SU-DHL-6 (cell line): ENCODE data around the gene TEX19.

ENCODE experiments used
- H2AFZ ChIP-seq: fragments of 200-600 bp; sonication (generic); 2 replicates; pipeline ENCODE4 v1.6.1; 2014; ENCODE audit warnings: low read depth, mild to moderate bottlenecking, moderate library complexity, mixed read lengths, antibody characterized with exemption, low read length; ENCODE audit not compliant: severe bottlenecking
- H3F3A ChIP-seq: fragments of 200-600 bp; shearing (Covaris generic); 2 replicates; pipeline ENCODE4 v1.6.0; 2016; ENCODE audit warnings: antibody characterized with exemption, mild to moderate bottlenecking; ENCODE audit not compliant: insufficient read depth
- H3K27ac ChIP-seq: fragments of 200-600 bp; sonication (generic); 2 replicates; pipeline ENCODE4 v1.5.1; 2016; ENCODE audit warnings: low read depth, mild to moderate bottlenecking, low read length, moderate library complexity, mixed read lengths
- H3K27me3 ChIP-seq: fragments of 200-600 bp; sonication (generic), shearing (Covaris generic); 2 replicates; pipeline ENCODE4 v1.6.0; 2014; ENCODE audit warnings: mild to moderate bottlenecking, low read length
- H3K36me3 ChIP-seq: fragments of 200-600 bp; sonication (generic); 2 replicates; pipeline ENCODE4 v1.6.1; 2014; ENCODE audit warnings: mild to moderate bottlenecking, low read length, mixed read lengths
- H3K4me2 ChIP-seq: fragments of 300-600, 200-600 bp; shearing (Covaris generic), sonication (generic); 2 replicates; pipeline ENCODE4 v1.6.0; 2014; ENCODE audit warnings: low read length, low read depth, mild to moderate bottlenecking; ENCODE audit not compliant: poor library complexity, severe bottlenecking
- H3K4me3 ChIP-seq: fragments of 200-600 bp; sonication (generic); 2 replicates; pipeline ENCODE4 v1.5.1; 2014; ENCODE audit warnings: antibody characterized with exemption, low read length, mild to moderate bottlenecking, mixed read lengths; ENCODE audit not compliant: insufficient read depth, poor library complexity, severe bottlenecking
- H3K79me2 ChIP-seq: fragments of 200-600 bp; sonication (generic); 2 replicates; pipeline ENCODE4 v1.6.1; 2014; ENCODE audit warnings: mild to moderate bottlenecking, low read length, moderate library complexity; ENCODE audit not compliant: insufficient read depth
- H3K9ac ChIP-seq: fragments of 200-600 bp; sonication (generic); 2 replicates; pipeline ENCODE4 v1.7.0; 2014; ENCODE audit warnings: mild to moderate bottlenecking, low read length
- H3K9me2 ChIP-seq: fragments of 200-600 bp; sonication (generic); replicated peaks from 2 replicates; pipeline ENCODE4 v1.6.1; 2014; ENCODE audit warnings: low read length; ENCODE audit not compliant: insufficient read depth
- H3K9me3 ChIP-seq: fragments of 200-600 bp; sonication (generic); 2 replicates; pipeline ENCODE4 v1.6.1; 2014; ENCODE audit warnings: low read length, mixed read lengths; ENCODE audit not compliant: insufficient read depth
- H4K20me1 ChIP-seq: fragments of 200-600 bp; sonication (generic); 2 replicates; pipeline ENCODE4 v1.6.1; 2014; ENCODE audit warnings: low read depth, mild to moderate bottlenecking, antibody characterized with exemption, low read length, moderate library complexity, mixed read lengths
- EZH2phosphoT487 ChIP-seq: fragments of 200-600 bp; sonication (generic), shearing (Covaris generic); conservative IDR thresholded peaks from 2 replicates; pipeline ENCODE4 v1.6.1; 2018; ENCODE audit warnings: mild to moderate bottlenecking, antibody characterized with exemption, low read length, moderate library complexity, mixed read lengths
- TF ChIP-seq, protein P1 (sequence below): fragments of 200-600 bp; sonication (generic); IDR thresholded peaks from one replicate; pipeline ENCODE4 v1.5.1; 2017; ENCODE audit warnings: antibody characterized with exemption, mild to moderate bottlenecking, low read length, moderate library complexity; ENCODE audit not compliant: insufficient read depth, poor library complexity, severe bottlenecking

TEX19 gene

DNA sequence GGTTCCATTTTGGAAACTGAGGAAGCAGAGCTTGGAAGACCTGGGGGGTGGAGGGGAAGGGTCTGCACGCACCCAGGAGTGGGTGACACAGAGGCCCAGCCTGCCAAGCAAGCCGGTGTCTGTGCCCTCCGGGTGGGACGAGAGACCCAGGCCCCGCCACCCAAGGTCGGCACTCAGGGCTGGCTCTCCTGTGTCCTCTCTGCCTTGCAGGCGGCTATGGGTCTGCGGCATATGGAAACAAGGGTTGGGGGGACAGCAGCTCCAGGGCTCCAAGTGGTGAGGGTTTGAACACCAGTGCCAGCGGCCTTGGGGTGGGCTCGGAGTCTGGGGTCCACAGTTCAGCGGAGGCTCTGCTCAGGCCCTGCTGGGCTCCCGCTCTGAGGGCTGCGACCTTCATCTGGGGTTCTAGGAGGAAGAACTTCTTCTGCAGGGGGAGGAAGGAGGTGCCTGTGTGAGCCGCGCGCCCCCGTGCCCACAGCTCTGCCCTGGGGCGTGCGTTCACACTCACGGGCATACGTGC lies 37.0 kb upstream of the TEX19 start:
- Histone ChIP-seq H2AFZ (no peak overlapping the region), H3K9me3 (no peaks in the 10 kb centered on the region), H3K9me2 (no peaks in the 10 kb centered on the region), H3K36me3 (no peaks in the 10 kb centered on the region), H3K9ac (no peak overlapping the region), H3F3A (no peaks in the 10 kb centered on the region), H3K27me3 (no peaks in the 10 kb centered on the region), H4K20me1 (no peaks in the 10 kb centered on the region), H3K79me2 (no peaks in the 10 kb centered on the region), H3K4me2 (no peak overlapping the region), H3K4me3 (no peak overlapping the region), H3K27ac (no peak overlapping the region)
- TF ChIP-seq, protein P1, sequence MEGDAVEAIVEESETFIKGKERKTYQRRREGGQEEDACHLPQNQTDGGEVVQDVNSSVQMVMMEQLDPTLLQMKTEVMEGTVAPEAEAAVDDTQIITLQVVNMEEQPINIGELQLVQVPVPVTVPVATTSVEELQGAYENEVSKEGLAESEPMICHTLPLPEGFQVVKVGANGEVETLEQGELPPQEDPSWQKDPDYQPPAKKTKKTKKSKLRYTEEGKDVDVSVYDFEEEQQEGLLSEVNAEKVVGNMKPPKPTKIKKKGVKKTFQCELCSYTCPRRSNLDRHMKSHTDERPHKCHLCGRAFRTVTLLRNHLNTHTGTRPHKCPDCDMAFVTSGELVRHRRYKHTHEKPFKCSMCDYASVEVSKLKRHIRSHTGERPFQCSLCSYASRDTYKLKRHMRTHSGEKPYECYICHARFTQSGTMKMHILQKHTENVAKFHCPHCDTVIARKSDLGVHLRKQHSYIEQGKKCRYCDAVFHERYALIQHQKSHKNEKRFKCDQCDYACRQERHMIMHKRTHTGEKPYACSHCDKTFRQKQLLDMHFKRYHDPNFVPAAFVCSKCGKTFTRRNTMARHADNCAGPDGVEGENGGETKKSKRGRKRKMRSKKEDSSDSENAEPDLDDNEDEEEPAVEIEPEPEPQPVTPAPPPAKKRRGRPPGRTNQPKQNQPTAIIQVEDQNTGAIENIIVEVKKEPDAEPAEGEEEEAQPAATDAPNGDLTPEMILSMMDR, result no peak
- TF ChIP-seq EZH2phosphoT487, result no peak

DNA sequence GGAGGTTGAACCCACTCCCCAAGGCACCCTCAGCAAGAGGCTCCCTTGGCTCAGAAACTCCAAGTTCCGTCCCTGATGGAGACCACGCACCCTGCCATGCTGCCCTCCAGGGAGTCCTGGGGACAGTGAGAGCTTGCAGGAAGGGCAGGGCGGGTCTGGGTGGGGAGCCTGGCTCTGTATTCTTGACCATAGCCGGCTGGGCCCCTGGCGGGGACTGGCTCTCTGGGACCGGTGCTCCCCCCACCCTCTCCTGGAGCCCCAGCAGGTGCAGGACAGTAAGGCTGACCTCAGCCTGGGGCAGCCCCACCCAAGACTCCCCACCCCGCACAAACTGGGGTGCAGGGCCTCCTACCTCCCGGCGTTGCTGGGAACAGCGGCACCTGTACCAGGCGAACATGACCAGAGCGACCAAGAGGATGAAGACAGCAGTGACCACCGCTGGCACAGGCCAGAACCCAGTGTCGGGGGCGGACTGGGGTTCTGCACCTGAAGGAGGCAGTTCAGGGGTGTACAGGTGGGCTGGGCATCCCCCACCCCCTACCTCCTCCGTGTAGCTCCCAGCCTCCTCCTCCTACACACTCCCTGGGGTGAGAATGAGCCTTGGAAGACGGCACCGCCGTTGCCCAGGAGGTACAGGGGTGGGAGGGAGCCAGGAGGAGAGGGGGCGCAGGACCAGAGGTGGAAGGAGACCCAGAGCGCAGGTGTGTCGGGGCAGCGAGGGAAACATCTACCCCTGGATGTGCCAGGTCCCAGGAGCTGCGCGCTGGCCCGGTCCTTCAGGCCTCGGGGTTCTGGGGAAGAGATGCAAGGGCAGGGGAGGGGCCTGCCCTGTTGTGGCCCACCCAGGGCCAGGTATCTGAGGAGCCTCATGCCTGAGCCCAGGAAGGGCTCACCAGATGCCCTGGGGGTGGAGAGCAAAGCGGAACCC lies 36.3 kb upstream of the TEX19 start:
- Histone ChIP-seq H3K9me3 (no peaks in the 10 kb centered on the region), H3K36me3 (no peaks in the 10 kb centered on the region), H2AFZ (no peak overlapping the region), H3K79me2 (no peaks in the 10 kb centered on the region), H3K9ac (no peak overlapping the region), H3K27me3 (no peaks in the 10 kb centered on the region), H3K9me2 (no peaks in the 10 kb centered on the region), H3K4me2 (no peak overlapping the region), H3K27ac (no peak overlapping the region), H4K20me1 (no peaks in the 10 kb centered on the region), H3K4me3 (no peak overlapping the region), H3F3A (no peaks in the 10 kb centered on the region)
- TF ChIP-seq EZH2phosphoT487, result no peak
- TF ChIP-seq, protein P1, result no peak

DNA sequence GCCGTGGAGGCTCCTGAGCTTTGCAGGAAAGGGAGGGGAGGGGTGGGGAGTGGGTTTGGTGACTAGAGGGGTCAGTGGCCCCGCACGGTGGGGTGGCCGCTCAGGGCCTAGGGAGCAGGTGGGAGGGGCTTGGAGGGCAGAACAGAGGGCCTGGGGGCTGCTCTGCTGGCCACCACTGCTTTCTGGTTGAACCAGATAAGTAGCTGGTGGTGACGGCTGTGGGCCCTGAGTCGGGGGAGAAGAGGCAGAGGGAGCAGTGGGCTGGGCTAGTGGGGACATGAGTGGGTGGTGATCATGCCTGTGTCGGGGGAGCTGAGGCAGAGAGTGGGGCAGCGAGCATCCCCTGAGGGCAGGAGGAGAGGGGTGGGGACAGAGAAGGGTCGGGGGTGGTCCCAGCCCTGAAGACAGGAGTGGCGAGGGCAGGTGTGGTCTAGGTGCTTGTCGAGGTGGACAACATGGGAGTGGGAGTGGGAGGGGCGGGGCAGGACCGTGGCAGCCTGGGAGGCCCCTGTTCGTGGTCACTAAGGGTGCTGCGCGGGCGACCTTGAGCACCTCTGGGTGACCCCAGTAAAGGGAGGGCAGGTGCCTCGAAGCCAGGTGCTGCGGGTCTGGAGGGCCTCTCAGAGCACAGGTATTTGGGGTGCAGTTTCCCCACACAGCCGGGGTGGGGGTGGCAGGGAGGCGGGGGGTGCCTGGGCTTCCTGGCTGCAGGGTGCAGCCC lies 35.4 kb upstream of the TEX19 start:
- Histone ChIP-seq H3K27ac (no peak overlapping the region), H3K36me3 (no peaks in the 10 kb centered on the region), H3K27me3 (no peaks in the 10 kb centered on the region), H4K20me1 (no peaks in the 10 kb centered on the region), H3K9me2 (no peaks in the 10 kb centered on the region), H3K79me2 (no peaks in the 10 kb centered on the region), H2AFZ (no peak overlapping the region), H3K9me3 (no peaks in the 10 kb centered on the region), H3K4me2 (no peak overlapping the region), H3K4me3 (no peak overlapping the region), H3K9ac (no peak overlapping the region), H3F3A (no peaks in the 10 kb centered on the region)
- no peak for TF ChIP-seq EZH2phosphoT487
- TF ChIP-seq, protein P1, result no peak
